Panc1 (cell line): ENCODE data around the gene KIF26B. TPM values are rescaled to one million over a fixed set of nuclear protein-coding genes. Genes with fewer than 3 reads are reported as not detected.

Source experiments
- ATAC-seq: fragments of 200-7000 bp; cut with Tn5 transposase; 2 replicates; pipeline ENCODE4 v1.9.1; 2020; ENCODE audit warnings: mild to moderate bottlenecking, moderate library complexity
- BruUV-seq: library from RNA; stranded (reverse); fragments of 400-500 nt; replicated peaks from 2 replicates; lab custom pipeline; 2021; lab: Mats Ljungman, UMichigan
- CTCF ChIA-PET: fragments of 300-600 bp; sonication (Branson Sonifier 250); formaldehyde crosslinking; loops from one replicate; lab custom pipeline; 2022; ENCODE audit warnings: antibody characterized with exemption; lab: Charles Lee
- POLR2A ChIA-PET: fragments of 300-600 bp; sonication (Branson Sonifier 250); formaldehyde crosslinking; loops from one replicate; lab custom pipeline; 2022; ENCODE audit warnings: antibody characterized with exemption; lab: Charles Lee
- DNase-seq: peaks from one replicate; pipeline ENCODE4 v3.0.0-alpha.2; 2010; ENCODE audit warnings: low read depth, low spot score
- H3K27ac ChIP-seq: 2 replicates; pipeline ENCODE4 v1.5.1; 2011; ENCODE audit warnings: mild to moderate bottlenecking, low read length, inconsistent platforms
- H3K27me3 ChIP-seq: fragments of 200-500 bp; sonication (Bioruptor generic); 2 replicates; pipeline ENCODE4 v1.6.0; 2014; ENCODE audit warnings: low read length, inconsistent platforms; ENCODE audit not compliant: control insufficient read depth, insufficient read depth
- H3K36me3 ChIP-seq: fragments of 200-500 bp; sonication (Bioruptor generic); 2 replicates; pipeline ENCODE4 v1.5.1; 2014; ENCODE audit warnings: inconsistent platforms, mild to moderate bottlenecking, low read length, moderate library complexity; ENCODE audit not compliant: control insufficient read depth, insufficient read depth
- H3K4me1 ChIP-seq: 2 replicates; pipeline ENCODE4 v1.5.1; 2011; ENCODE audit warnings: inconsistent platforms, mild to moderate bottlenecking, low read length, moderate library complexity; ENCODE audit not compliant: control insufficient read depth, insufficient read depth
- H3K4me3 ChIP-seq, 2 experiments: 2 replicates each; pipeline ENCODE4 v1.5.1; 2011 to 2012; ENCODE audit warnings: low read depth in 2 of 2, low read length in 2 of 2, mild to moderate bottlenecking in 2 of 2, inconsistent platforms in 1 of 2, moderate library complexity in 1 of 2
- H3K9me3 ChIP-seq: fragments of 200-500 bp; sonication (Bioruptor generic); 2 replicates; pipeline ENCODE4 v1.5.1; 2014; ENCODE audit warnings: low read depth, mild to moderate bottlenecking, inconsistent platforms, low read length, moderate library complexity; ENCODE audit not compliant: control insufficient read depth, insufficient read depth
- CTCF ChIP-seq: fragments of 450-650 bp; IDR thresholded peaks from 2 replicates; pipeline ENCODE4 v1.5.1; 2017; ENCODE audit warnings: mild to moderate bottlenecking
- POLR2AphosphoS5 ChIP-seq: IDR thresholded peaks from 2 replicates; pipeline ENCODE4 v1.6.1; 2012; ENCODE audit warnings: mild to moderate bottlenecking, low read depth, low read length, moderate library complexity
- REST ChIP-seq, 2 experiments: IDR thresholded peaks; 2 replicates each; pipeline ENCODE4 v1.6.1; 2011 to 2012; ENCODE audit warnings: low read depth in 2 of 2, control low read depth in 1 of 2, low read length in 1 of 2, mild to moderate bottlenecking in 1 of 2, moderate library complexity in 1 of 2; ENCODE audit not compliant: insufficient read depth in 1 of 2
- SIN3A ChIP-seq: IDR thresholded peaks from 2 replicates; pipeline ENCODE4 v1.6.1; 2012; ENCODE audit warnings: low read depth, mild to moderate bottlenecking, low read length, moderate library complexity, borderline replicate concordance; ENCODE audit not compliant: insufficient read depth
- TCF7L2 ChIP-seq: IDR thresholded peaks from 2 replicates; pipeline ENCODE4 v1.6.1; 2011; ENCODE audit warnings: mild to moderate bottlenecking, low read depth, low read length, inconsistent platforms
- in situ Hi-C: cut with HindIII; loops from 2 replicates; pipeline ENCODE4 v1.10.0; 2016; ENCODE audit warnings: low sequenced_read_pairs, low pct_unique_long_range_greater_than_20kb
- intact Hi-C: fragments of 100-400 bp; cut with micrococcal nuclease; formaldehyde crosslinking; loops from one replicate; pipeline ENCODE4 v1.10.0; 2022; ENCODE audit not compliant: unreplicated experiment
- total RNA-seq: library from RNA; stranded (reverse); gene quantifications from one replicate; pipeline ENCODE4 v1.2.1, GENCODE V29; 2021; ENCODE audit not compliant: unreplicated experiment

KIF26B gene
- total RNA-seq, 1 experiment from 2014 or later: 0.33 TPM

GRCh38 chr1:245458761-245459174 lies 304.0 kb downstream of the KIF26B start:
- no TSS peak for BruUV-seq
- no peaks in the 10 kb centered on the region for H3K9me3 ChIP-seq
- H3K4me1 ChIP-seq: no peaks in the 10 kb centered on the region
- intact Hi-C loops: no loop called here
- H3K4me3 ChIP-seq: no peak overlapping the region
- CTCF ChIA-PET: no interaction called here
- TF ChIP-seq SIN3A: no peak
- TF ChIP-seq TCF7L2: no peak
- TF ChIP-seq POLR2AphosphoS5: no peak
- TF ChIP-seq CTCF: no peak
- no peak for TF ChIP-seq REST (IDR thresholded peaks at IDR 0.05; ENCODE audit: insufficient read depth in 1 of 2, low read depth in 2 of 2, low read length in 1 of 2)
- ATAC-seq (no peak), DNase-seq (no peak)
- H3K27ac ChIP-seq: no peak overlapping the region
- POLR2A ChIA-PET: no interaction called here
- no peaks in the 10 kb centered on the region for H3K36me3 ChIP-seq
- in situ Hi-C loops: no loop called here
- peaks cover 6% of the 10 kb centered on the region for H3K27me3 ChIP-seq

- BruUV-seq: no TSS peak
- ChIA-PET CTCF (no interaction called here), POLR2A (no interaction called here)
- in situ Hi-C loops: no loop called here
- H3K9me3 ChIP-seq: no peaks in the 10 kb centered on the region
- DNase-seq (no peak), ATAC-seq (no peak)
- intact Hi-C loops: no loop called here
- no peaks in the 10 kb centered on the region for H3K36me3 ChIP-seq
- no peaks in the 10 kb centered on the region for H3K4me1 ChIP-seq
- H3K27ac ChIP-seq: no peak overlapping the region
- no peak overlapping the region for H3K4me3 ChIP-seq
- peaks cover 6% of the 10 kb centered on the region for H3K27me3 ChIP-seq
- TF ChIP-seq TCF7L2: no peak
- no peak for TF ChIP-seq CTCF
- no peak for TF ChIP-seq REST (IDR thresholded peaks at IDR 0.05; ENCODE audit: insufficient read depth in 1 of 2, low read depth in 2 of 2, low read length in 1 of 2)
- no peak for TF ChIP-seq POLR2AphosphoS5
- no peak for TF ChIP-seq SIN3A
Measured at GRCh38 chr1:245459621-245460020, 304.8 kb downstream of the KIF26B start.
